ENCODE measurements around the gene KIAA1217.

Gene KIAA1217

GRCh38 chr10:24174014-24174413 is 34.9 kb upstream of the KIAA1217 start:
- DNase-seq (ENCODE audit: low read depth) = no peak
- in situ Hi-C loops (cut with HindIII; ENCODE audit: low sequenced_read_pairs) = no loop called here
- no peak for TF ChIP-seq CTCF (IDR thresholded peaks at IDR 0.05; ENCODE audit: low read depth, low read length, missing control alignments)
- no peak overlapping the region for H3K4me3 ChIP-seq (ENCODE audit: low read depth, low read length)

GRCh38 chr10:24176658-24177057 is 32.3 kb upstream of the KIAA1217 start:
- H3K4me3 ChIP-seq (ENCODE audit: low read depth, low read length) = no peak overlapping the region
- in situ Hi-C loops (cut with HindIII; ENCODE audit: low sequenced_read_pairs) = no loop called here
- no peak for TF ChIP-seq CTCF (IDR thresholded peaks at IDR 0.05; ENCODE audit: low read depth, low read length, missing control alignments)
- DNase-seq (ENCODE audit: low read depth) = no peak

GRCh38 chr10:24177636-24178035 is 31.3 kb upstream of the KIAA1217 start:
- H3K4me3 ChIP-seq (ENCODE audit: low read depth, low read length) = no peak overlapping the region
- in situ Hi-C loops (cut with HindIII; ENCODE audit: low sequenced_read_pairs) = no loop called here
- no peak for TF ChIP-seq CTCF (IDR thresholded peaks at IDR 0.05; ENCODE audit: low read depth, low read length, missing control alignments)
- DNase-seq (ENCODE audit: low read depth) = no peak

GRCh38 chr10:24180891-24181290 is 28.0 kb upstream of the KIAA1217 start:
- no peak for DNase-seq (ENCODE audit: low read depth)
- in situ Hi-C loops (cut with HindIII; ENCODE audit: low sequenced_read_pairs) = no loop called here
- TF ChIP-seq CTCF (IDR thresholded peaks at IDR 0.05; ENCODE audit: low read depth, low read length, missing control alignments) = no peak
- H3K4me3 ChIP-seq (ENCODE audit: low read depth, low read length) = no peak overlapping the region

GRCh38 chr10:24184455-24184854 is 24.5 kb upstream of the KIAA1217 start:
- TF ChIP-seq CTCF (IDR thresholded peaks at IDR 0.05; ENCODE audit: low read depth, low read length, missing control alignments) = no peak
- no peak overlapping the region for H3K4me3 ChIP-seq (ENCODE audit: low read depth, low read length)
- in situ Hi-C loops (cut with HindIII; ENCODE audit: low sequenced_read_pairs) = no loop called here
- DNase-seq (ENCODE audit: low read depth) = no peak

GRCh38 chr10:24193330-24193729 is 15.6 kb upstream of the KIAA1217 start:
- DNase-seq (ENCODE audit: low read depth) = no peak
- no peak overlapping the region for H3K4me3 ChIP-seq (ENCODE audit: low read depth, low read length)
- in situ Hi-C loops (cut with HindIII; ENCODE audit: low sequenced_read_pairs) = no loop called here
- TF ChIP-seq CTCF (IDR thresholded peaks at IDR 0.05; ENCODE audit: low read depth, low read length, missing control alignments) = no peak

- in situ Hi-C loops (cut with HindIII; ENCODE audit: low sequenced_read_pairs) = loop anchor here (5.0 kb wide), 3 partner anchors 160 to 310 kb away; no protein-coding TSS in a partner anchor
- TF ChIP-seq CTCF (IDR thresholded peaks at IDR 0.05; ENCODE audit: low read depth, low read length, missing control alignments) = no peak
- H3K4me3 ChIP-seq (ENCODE audit: low read depth, low read length) = no peak overlapping the region
- DNase-seq (ENCODE audit: low read depth) = no peak
These were observed 11.7 kb upstream of the KIAA1217 start for GRCh38 chr10:24197263-24197662.

Measured in astrocyte of the cerebellum (primary cell).